Astrocyte (in vitro differentiated cells and primary cell): ENCODE data around the gene FUZ.

Experiments used
- EZH2 ChIP-seq: IDR thresholded peaks from 2 replicates; pipeline ENCODE4 v1.6.1; 2012; ENCODE audit warnings: mild to moderate bottlenecking, low read length, inconsistent platforms; ENCODE audit not compliant: insufficient read depth
- TF ChIP-seq, protein P1 (sequence below): IDR thresholded peaks from 2 replicates; pipeline ENCODE4 v1.5.1; 2011; ENCODE audit warnings: low read depth, mild to moderate bottlenecking, inconsistent platforms, low read length, moderate library complexity; ENCODE audit not compliant: insufficient read depth

GRCh38 chr19:49799798-49800376 is 13.2 kb downstream of the FUZ start:
- TF ChIP-seq, protein P1, sequence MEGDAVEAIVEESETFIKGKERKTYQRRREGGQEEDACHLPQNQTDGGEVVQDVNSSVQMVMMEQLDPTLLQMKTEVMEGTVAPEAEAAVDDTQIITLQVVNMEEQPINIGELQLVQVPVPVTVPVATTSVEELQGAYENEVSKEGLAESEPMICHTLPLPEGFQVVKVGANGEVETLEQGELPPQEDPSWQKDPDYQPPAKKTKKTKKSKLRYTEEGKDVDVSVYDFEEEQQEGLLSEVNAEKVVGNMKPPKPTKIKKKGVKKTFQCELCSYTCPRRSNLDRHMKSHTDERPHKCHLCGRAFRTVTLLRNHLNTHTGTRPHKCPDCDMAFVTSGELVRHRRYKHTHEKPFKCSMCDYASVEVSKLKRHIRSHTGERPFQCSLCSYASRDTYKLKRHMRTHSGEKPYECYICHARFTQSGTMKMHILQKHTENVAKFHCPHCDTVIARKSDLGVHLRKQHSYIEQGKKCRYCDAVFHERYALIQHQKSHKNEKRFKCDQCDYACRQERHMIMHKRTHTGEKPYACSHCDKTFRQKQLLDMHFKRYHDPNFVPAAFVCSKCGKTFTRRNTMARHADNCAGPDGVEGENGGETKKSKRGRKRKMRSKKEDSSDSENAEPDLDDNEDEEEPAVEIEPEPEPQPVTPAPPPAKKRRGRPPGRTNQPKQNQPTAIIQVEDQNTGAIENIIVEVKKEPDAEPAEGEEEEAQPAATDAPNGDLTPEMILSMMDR: no peak
- TF ChIP-seq EZH2: no peak
